Medulla oblongata (tissue), 1 donor: ENCODE measurements around the gene RNASE11.
A peak's percentile ranks its signal among the peaks of the same experiment; 100 is the strongest.
"Not testable (repeated sequence)": the region's sequence is repeated elsewhere in the genome, so short reads cannot be mapped to it uniquely, and the experiment has no call there.

Source experiments
- DNase-seq: peaks from one replicate; pipeline ENCODE4 v3.0.0-alpha.2; 2015; ENCODE audit errors: extremely low spot score

Gene RNASE11

DNA sequence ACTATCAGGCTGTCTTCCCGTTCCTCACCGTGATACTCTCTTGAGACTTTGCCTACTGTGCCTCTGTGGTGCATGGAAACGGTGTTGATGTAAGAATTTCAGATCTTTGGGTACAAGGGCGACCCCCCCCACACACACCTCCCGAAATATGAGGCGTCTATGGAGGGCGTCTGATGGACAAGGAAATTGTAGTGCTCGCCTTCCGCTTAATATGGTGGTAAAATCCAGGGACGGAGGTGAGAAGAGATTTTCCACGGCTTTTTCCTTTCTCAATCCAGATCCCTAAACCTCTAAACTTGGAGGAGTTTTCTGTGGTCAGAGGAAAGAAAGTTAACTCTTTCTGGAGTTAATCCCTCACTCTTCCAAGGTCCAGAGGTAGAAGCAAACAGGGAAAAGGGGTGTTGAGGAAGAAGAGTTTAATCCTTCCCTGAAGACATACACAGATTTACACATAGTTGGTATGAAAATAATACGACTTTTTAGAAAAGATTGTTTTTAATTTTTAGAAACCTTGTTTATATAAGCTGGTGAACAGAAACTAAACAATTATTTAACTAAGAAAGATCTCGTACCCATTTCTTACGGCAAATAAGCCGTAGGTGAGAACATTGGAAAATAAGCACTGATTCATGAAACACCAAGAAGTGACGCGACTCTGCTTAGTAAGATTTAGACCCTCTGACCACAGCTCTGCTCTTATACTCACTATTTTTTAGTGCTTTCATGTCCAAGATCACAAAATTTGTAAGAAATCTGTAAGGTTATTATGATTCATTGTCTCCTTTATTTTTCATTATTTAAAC lies 26.4 kb upstream of the RNASE11 start:
- DNase-seq = peak; percentile 16

DNA sequence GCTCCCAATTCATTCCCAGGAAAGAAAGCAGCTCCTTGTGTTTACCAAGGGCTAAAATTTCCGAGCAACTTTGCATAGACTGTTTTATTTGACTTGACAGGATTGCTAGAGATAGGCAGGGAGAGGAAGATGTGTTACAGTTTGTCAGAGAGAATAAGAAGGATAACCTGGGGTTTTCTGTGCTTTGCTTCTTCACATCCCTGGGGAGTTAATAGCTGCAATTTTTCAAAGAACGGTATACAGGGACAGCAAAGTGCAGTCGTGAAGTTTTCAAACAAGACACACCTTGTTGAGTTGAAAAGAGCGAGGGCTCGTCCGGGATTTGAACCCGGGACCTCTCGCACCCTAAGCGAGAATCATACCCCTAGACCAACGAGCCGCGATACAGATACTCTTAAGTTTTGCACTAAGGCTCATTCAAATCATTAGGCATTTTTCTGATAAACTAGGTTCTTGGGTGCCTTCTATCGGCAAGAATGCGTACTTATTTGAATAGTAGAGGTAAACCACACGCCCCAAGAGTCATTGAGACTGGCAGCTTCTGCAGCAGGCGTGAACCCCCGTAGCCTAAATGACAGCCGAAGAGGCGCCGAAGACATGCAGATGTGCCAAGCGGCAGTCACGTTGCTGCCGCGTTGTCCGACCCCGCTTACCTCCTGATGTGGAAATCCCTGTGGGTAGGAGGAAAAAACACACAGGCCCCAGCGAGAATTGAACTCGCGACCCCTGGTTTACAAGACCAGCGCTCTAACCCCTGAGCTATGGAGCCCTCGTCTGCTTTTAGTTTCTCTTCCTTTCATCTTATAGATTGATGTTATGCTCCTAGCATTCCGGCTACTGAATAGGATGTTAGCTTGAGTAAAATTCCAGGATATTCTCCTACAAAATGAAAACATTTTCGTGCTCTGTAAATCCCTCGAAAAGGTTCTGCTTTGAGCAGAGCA lies 25.6 kb upstream of the RNASE11 start:
- peak; percentile 93 for DNase-seq

DNA sequence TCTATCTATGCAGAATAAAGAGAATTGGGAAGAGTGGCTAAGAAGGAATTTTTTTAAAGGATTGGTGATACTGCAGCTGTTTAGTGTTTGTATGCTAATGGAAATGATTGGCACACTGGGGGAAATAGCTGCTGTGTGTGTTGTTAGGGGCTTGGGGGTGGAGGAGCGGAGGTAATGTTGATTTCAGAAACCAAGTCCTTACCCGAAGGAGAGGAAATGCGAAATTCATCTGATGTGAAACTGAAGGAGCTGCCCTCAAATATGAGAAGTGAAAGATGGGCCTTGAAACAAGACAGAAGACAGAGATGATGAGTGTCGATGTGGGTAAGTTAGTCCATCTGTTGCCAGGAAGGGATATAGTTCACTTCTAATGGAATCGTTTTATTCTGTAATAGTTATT lies 24.6 kb upstream of the RNASE11 start:
- DNase-seq = peak; percentile 61

DNA sequence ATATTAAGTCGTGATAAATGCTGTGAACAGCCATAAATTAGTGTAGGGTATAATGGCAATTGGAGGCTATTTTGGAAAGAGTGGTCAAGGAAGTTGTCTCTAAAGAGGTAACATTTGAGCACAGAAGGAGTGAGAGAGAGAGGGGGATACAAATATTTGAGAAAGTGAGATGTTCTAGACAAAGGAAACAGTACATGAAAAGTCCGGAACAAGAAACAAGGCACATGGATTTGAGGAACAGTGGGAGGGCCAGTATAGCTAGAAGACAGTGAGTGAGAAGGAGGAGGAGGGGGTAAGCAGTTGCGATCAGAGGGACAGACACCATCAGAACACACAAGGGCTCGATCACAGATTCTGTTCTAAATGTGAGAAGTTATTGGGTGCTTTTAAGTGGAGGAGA lies 23.5 kb upstream of the RNASE11 start:
- DNase-seq = peak; percentile 10

DNA sequence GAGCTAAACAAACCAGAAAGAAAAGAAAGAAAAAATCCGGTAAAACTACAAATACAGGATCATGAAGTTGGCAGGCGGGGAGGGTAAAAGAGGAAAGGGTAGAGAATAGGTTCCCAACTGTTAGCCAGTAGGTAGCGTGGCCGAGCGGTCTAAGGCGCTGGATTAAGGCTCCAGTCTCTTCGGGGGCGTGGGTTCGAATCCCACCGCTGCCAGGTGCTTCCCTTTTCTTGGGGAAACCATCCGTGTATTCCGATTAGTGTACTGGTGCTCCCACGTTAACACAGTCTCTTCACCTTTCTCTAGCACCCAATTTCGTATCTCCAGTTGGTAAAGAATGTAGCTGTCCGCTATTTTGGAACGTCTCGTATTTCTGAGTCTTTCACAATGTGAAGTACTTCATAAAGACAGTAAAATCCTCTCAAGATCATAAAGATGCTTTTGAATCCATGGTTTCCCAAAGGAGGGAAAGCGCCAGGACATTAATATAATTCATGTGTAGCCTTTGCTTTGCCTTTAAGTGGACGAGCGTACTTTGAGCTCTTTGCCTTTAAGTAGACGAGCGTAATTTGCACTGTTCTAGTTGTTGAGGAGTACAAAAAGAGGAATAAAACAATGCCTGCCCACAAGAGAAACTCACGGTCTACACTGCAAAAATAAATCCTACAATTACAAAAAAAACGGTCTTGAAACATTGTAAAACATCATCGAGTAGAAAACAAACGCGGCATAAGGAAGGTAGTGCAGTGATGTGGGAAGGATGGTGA lies 22.4 kb upstream of the RNASE11 start:
- peak; percentile 85 for DNase-seq

DNA sequence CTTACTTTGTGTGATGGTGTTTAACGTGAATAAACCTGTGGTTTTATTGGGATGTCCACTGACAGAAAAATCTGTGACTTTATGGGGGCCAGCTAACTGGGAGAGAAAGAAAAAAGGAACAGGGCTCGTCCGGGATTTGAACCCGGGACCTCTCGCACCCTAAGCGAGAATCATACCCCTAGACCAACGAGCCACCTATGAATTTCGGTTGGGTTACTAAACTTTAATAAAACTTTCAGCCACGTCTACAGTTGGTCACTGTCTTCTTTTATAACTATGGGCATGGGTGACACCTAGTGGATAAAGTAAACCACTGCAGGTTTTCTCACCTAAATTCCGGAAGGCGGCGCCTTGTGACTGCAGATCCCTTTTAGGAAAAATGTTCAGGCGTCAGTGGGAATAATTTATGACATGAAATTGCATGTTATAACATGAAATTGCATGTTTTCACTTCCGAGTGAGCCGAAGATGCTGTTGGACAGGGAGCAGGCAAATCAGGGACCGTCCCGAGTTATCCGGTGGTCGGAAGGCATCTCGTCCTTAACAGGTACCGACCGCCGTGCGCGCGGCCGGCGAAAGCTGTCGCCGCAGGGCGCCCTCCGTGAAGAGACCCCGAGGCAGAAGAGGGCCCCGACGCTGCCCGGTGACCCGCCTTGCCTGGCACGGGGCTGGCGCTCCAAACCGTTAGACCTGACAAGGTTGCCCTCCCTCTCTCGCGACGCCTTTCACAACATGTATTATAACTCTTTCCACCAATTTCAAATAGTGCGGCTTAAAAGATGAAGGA lies 21.6 kb upstream of the RNASE11 start:
- DNase-seq = peak; percentile 97

DNA sequence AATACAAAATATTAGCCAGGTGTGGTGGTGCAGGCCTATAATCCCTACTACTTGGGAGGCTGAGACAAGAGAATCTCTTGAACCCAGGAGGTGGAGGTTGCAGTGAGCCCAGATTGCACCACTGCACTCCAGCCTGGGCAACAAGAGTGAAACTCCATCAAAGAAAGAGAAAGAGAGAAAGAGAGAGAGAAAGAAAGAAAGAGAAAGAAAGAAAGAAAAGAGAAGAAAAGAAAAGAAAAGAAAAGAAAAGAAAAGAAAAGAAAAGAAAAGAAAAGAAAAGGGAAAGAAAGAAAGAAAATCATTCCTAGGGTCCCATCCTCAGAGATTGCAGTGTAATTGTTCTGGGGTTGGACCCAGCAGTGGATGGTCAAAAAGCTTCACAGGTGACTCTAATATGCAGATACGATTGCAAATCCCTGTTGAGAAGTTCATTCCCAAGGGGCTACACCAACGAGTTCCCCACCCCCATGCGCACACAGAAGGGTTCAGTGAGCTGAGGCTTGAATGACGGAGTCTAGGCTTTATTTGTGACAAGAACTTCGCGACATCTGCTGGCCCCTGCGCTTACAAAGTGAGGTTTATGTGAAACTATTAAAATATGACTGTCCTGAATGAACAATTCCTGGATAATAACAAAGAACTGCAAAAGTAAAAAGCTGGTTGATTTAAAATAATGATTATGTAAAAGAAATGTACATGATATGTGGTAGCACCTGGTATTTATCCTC lies 20.7 kb upstream of the RNASE11 start:
- no peak for DNase-seq

DNA sequence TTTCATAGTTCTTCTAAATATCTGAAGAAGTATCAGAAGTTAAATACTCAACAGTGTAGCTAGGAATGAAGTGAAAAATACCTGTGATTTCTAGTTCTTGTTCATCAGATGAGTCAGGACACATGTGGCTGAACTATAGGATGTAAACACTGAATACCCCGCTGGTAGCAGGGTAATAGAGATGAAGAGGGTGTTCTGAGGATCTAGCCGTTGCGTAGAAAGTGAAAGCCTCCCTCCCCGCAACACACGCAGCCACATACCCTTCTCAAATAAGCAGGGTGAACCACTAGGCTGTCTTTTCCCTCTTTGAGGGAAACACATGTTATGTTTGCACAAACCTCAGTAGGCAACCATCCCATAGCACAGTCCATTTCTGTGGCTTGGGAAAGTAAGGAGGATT lies 19.8 kb upstream of the RNASE11 start:
- no peak for DNase-seq

DNA sequence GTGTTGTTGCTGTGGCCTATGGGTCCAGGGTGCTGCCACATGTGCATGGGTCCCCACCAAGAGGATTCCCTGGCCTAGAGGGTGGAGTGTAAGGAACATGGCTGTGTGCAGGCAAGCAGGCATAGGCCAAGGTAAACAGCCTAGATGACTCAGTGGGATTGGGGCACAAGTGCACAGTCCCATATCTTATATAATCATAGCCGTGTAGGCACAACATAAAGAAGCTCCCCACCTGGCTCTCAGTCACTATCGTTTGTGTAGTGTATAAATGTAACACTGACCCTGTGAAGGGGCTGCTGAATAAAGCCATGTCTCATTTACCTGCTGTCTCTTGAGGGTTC lies 19.1 kb upstream of the RNASE11 start:
- no peak for DNase-seq

DNA sequence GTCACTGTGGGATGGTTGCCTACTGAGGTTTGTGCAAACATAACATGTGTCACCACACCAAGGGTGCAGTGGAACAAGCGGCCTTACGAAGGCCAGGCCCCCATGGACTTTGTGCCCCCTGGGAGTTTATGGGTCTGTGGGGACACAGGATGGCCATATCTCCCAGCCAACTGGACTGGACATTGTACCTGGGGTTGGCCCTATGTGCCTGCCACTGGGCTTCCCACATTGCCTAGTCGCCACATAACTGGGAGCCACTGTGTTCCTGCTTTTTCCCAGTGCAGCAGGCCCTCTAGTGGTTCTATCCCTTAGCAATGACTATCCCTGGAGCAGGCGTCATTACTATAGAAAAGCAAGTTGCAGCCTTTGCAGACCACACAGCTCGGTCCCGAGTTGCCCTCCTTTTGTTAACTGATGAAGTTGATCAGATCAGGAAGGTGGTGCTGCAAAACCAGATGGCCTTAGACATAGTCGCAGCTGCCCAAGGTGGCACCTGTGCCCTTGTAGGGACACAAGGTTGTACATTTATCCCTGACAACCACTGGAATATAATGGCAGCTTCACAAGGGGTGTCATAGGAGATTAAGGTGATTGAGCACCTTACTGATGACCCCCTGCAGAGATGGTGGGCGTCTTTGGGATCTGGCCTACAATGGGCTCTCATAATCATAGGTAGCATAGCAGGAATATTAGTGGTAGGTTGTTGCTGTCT lies 18.5 kb upstream of the RNASE11 start:
- peak; percentile 28 for DNase-seq

DNA sequence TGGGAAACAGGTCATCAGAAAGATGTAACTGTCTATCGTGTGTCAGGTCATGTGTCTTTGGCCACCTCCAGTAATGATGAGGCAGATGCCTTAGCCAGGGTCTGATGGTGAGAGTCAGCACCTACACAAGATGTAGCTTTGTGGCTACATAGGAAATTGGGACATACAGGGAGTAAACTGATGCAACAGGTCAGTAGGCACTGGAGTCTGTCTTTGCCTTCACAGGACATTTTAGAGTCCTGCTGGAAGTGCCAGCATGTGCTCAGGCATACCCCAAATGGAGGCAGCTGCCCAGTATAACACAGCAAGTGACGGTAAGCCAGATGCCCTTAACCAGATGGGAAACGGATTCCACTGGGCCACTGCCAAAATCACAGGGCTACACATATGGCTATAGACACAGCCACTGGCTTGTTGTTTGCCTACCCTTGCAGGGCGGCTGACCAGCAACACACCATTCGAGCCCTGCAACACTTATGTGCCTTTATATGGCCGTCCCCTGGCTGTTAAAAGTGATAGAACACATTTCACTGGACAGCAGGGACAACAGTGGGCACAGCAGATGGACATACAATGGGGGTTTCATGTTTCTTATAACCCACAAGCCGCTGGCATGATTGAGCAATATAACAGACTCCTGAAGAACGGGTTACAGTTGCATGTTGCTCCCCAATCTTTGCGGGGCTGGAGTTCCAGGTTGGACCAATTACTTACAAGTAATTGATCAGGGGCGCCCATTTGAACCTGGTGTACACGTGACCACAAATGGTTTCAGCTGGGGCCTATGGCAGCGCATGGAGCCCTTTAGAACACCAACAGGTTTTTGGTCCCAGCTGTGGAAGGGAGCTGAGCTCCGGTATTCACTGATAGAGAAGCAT lies 16.3 kb upstream of the RNASE11 start:
- DNase-seq = no peak

DNA sequence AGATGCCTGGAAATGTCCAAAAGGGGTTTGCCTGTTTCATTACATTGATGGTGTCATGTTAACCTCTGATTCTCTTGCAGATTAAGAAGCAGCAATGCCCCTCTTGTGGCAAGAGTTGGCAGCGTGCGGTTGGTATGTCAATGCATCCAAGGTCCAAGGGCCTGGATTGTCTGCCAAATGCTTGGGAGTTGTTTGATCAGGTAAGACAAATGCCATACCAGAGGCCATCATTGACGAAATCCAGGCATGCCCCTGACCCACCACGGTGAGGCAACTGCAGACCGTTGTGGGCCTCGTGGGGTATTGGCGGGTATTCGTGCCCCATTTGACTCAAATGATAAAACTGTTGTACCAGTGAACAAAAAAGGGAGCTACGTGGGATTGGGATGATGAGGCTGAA lies 14.8 kb upstream of the RNASE11 start:
- no peak for DNase-seq

DNA sequence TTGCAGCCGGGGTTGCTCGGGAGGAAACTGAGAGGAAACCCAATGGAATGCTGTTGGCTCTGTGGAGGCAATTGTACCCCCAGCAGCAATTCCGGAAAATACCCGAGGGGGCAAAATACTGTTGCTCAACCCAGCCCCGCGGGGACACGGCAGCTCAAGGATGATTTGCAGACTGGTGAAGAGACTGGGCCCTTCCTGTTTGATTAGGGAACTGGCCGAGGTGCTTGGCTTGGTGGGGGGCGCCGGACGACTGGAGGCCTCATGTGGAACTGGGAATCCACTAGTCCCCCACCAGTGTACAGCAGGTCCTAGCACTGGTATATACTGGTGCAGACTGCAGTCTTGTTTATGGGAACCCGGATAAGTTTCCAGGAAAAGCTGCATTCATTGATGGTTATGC lies 13.7 kb upstream of the RNASE11 start:
- DNase-seq = no peak

DNA sequence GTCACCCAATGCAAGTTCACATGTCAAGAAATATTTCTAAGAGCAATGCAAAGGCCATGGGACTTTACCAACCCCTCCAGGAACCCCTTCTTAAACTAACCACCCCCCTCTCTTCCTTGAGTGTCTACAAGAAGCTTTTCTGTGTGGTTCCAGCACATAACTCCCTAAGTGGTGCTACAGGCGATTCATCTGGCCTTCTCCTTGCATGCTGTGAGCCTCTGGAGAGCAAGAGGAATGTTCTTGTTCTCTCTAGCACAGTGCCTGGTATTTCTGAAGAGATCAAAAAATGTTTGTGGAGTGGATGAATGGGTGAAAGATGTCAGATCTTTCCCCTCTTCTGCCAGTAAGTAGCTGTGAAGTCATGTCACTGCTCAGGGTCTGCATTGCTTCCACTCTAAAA lies 9.3 kb upstream of the RNASE11 start:
- no peak for DNase-seq

DNA sequence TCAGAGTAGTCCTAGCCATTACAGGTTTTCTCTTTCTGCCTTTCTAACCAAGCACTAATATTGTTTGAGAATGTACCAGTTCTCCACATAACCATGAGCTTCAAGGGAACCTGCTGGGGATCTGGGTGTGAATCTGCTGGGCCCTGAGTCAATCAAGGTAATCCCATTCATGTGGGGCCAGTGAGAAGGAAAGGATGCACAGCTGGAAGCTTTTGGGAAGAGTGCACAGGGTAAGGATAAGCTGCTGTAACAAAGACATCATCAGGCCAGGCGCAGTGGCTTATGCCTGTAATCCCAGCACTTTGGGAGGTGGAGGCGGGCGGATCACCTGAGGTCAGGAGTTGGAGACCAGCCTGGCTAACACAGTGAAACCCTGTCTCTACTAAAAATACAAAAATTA lies 7.9 kb upstream of the RNASE11 start:
- not testable (repeated sequence) for DNase-seq

DNA sequence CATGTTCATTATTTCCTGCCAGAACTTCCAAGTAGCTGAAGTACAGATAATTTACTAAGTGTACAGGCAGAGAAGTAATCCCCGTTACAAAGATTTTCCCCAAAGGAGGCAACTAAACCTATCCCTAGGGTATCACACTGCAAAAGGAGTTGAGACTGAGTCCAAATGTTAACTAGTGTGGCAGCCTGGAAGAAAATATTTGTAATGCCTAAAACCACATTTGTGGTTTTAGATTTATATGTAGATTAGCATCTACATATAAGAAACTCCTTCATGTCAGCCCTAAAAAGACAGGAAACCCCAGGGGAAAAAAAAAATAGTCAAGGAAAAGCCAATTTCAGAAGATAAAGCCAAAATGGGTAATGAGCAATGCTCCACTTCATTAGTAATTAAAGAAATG lies 4.8 kb upstream of the RNASE11 start:
- no peak for DNase-seq

DNA sequence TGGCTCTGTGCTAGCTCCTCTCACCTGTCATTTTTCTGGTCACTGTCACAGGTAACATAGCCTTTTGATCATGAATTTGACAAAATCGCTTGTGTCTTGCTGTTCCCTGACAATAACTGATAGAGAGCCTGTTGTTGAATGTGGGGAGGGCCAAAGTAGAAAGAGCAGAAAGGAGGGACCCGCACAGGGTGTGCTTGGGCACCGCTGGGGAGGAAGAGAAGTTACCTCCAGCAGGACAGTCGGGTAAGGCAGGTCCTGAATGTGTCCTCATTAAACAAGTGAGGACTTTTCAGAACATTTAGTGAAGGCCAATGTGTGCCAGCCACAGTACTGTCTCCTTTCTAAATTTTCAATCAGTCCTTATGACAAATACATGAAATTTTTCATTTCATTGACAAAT lies 3.4 kb upstream of the RNASE11 start, which contains the start of gene RNASE12:
TSS of gene RNASE12 (minus strand) at position 142 of the 400 bp plus-strand sequence. CDS start 653 bp downstream, outside the sequence.
- DNase-seq = no peak

DNA sequence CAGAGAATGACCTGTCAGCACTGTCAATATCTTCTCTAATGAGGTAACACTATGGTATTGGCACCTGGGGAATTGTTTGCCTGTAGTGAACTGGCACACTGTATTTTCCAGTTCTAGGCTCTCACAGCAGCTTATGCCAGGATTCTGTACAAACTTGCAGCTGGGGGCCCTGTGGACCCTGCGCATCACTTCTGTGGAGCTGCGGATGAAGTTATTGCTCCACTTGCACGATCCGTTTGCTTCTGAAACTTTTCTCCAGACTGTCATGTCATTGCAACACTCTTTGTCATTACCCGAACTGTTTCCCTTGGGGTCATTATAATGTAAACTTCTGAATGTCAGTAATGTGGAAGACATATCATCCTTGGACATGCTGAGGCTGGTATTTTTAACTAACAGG lies 3.9 kb downstream of the RNASE11 start:
- DNase-seq = no peak

DNA sequence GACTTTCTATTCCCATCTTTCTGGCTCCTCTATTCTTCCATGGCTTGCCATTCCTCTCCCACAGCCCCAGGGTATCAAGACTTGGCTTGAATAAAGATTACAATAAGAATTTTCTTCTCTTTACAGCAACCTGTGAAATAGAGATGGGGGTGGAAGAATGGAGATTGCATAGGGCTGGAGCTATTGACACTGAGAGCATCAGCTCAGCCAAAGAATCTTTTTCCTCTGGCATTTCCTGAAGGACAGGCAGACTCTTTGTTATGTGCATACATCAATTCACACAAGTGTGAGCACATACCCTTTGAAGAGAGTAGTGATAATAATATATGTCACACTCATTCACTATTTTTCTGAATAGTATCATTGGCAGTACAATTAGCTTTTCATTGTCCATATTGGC lies 4.7 kb downstream of the RNASE11 start:
- DNase-seq = no peak
